Measurements from ENCODE around the gene CRYBG2.
A peak's percentile ranks its signal among the peaks of the same experiment; 100 is the strongest.

CRYBG2 gene

DNA sequence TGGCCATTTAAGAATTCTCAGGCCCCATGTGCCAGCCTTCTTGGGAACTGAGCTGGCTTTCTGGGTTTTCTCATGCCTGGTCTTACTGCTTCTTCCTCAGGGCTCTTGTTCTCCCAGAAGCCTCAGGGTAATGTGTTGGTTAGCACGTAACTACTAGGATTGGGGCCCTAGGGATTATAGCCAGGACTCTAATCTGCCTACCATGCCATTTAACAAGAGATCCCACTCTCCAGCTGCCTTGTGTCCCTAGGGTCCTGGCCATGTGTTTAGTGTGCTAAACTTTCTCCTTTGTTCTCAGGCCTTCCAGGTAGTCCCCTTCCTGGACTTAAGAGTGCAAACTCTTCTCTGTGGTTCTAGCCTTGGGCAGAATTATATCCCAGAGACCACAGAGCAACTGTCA is 76.2 kb downstream of the CRYBG2 start:
- DNase-seq = no peak

- DNase-seq = no peak
Measured at GRCh38 chr1:26277261-26277661, 76.7 kb downstream of the CRYBG2 start.

- no peak for DNase-seq
Measured at GRCh38 chr1:26276432-26276838, 77.5 kb downstream of the CRYBG2 start.

DNA sequence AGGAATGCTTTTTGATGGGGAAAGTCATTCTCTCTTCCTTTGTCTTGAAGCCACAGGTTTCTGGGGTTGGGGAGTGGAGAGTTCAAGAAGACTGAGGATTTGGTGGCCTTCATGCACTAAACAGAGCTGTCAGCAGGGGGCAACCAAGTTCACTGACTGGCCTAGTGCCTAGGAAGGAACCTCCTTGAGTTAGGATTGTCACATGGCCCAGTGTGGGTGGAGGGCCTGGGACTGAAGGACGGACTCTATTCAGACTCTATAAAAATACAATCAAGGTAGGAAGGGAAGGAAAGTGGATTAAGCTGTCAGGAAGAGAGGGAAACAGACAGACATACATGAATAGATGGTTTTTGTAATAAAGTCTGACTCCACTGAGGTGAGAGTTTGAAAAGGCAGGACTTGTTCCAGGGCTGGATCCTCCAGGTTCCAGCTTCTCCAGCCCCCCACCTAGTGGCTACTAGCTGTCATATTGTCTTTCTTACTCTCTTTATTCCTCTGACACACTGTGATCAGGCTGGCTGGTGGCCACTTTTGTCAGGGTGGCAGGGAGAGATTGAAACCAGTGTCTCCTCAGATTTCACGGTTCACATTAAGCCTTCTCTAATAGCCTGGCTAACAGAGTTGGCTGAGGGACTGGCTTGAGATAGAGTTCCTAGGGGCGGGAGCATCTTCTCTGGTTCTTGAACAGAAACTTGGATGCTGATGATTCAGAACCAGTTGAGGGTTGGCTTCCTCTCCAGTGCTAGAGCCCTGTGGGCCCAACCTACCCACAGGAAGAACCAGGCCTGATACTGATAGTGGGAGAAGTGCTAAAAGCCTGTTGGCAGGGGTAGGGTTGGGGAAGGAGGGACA is 78.1 kb downstream of the CRYBG2 start:
- peak; percentile 37 for DNase-seq

DNA sequence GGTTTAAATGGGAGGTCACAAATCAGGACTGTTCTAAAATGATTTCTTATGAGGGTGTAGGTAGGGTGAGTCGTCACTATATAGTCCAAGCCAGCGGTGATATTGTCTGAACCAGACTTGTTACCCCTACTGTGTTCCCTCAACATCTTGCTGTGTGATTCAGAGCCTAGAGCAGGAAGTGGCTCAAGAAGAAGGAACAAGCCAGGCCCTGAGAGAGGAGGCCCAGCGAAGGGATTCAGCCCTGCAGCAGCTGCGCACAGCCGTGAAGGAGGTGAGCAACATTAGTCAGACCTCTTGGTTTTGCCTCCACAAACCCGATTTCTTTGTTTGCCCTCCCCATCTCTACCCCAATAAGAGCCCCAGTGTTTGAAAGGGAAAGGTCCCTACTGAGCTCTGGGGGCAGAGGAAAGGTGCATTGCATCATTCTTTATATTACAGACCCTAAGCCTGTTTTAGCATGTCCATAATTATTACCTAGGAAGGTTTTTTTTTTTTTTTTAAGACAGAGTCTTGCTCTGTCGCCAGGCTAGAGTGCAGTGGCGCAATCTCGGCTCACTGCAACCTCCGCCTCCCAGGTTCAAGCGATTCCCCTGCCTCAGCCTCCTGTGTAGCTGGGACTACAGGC is 79.0 kb downstream of the CRYBG2 start:
- no peak for DNase-seq

Measured in NCI-H526 treated with DMSO at 0.1 percent for 48 hours (cell line).